NCI-H1694 (cell line): ENCODE measurements around the gene GRM4.
"Not testable (repeated sequence)": the region's sequence is repeated elsewhere in the genome, so short reads cannot be mapped to it uniquely, and the experiment has no call there.

Experiments
- DNase-seq: peaks from one replicate; lab custom pipeline; 2025; lab: John Stamatoyannopoulos, UW

GRM4 gene

DNA sequence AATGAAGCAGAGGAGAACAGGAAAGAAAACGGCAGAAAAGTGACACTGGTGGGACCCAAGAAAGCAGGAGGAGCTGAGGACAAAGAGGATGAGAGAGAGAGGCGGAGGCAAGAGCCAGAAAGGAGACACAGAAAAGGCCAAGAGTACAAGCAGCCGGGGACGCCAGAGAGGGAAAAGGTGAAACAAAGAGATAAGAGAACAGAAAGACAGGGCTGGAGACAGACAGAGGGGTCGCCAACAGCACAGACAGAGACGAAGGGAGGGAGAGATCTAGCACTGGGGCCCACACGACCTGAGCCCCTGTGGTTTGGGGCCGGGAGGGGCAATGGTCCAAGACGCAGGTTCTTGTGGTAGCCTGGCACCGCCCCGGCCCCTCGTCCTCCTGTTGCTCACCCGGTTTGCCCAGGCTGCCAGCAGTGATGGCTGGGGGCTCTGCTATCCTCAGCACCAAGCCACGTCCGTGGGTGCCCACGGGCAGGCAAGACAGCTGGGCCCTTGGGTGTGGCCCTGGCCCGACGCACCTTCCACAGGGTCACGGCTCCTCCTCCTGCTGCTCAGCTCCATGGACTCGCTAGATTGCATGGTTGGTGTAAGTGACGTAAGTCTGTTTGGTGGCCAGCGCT, 123.5 kb downstream of the GRM4 start:
- DNase-seq = no peak

DNA sequence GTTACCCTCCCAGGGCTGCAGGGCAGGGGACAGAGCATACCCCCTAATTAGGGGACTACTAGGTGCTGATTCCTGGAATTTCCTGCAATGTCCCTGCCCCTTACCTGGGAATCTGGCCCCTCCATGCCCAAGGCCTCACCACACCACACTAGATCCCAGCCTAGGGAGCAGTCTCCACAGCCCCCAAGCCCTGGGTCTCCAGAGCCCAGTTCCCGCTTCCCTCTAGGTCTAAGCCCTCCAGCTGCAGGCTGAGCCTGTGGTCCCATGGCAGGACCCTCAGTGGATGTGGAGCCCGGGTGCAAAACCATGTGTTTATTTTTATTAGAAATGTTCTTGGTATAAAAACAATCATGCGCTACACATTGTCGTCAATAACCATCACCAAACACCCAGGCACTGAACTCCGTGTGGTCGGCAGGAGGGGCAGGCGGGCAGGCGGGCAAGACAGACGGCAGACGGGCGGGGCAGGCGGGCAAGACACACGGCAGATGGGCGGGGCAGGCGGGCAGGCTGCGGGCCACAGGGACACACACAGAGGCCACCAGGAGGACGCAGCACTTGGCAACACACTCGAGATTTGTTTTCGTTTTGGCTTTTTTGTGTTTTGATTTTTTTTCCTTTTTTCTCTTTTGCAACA, 124.2 kb downstream of the GRM4 start:
- DNase-seq = no peak

GRCh38 chr6:34020807-34021553, 124.9 kb downstream of the GRM4 start:
- peak; percentile 62 for DNase-seq

- no peak for DNase-seq
These were observed 125.6 kb downstream of the GRM4 start for GRCh38 chr6:34020278-34020677.

- no peak for DNase-seq
These were observed 126.8 kb downstream of the GRM4 start for GRCh38 chr6:34018961-34019606.

DNA sequence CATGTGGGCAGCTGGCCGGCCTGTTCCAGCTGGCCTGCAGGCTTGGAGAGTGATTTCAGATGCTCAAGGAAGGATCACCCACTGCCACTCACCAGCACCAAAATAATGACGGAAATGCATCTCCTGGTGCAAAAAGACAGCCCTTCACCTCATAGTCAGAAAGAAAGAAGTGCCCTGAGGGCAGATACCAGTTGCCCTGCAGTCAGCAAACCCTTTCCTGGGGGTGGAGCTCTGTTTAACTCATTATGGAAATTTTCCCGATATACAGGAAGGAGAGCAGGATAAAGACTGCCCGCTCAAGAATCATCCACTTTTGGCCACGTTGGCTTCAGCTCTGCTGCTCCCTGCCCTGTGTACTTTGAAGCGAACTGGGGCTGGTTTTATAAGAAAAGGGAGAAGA, 127.9 kb downstream of the GRM4 start:
- DNase-seq = no peak

- DNase-seq = no peak
These were observed 128.6 kb downstream of the GRM4 start for GRCh38 chr6:34017106-34017805.

DNA sequence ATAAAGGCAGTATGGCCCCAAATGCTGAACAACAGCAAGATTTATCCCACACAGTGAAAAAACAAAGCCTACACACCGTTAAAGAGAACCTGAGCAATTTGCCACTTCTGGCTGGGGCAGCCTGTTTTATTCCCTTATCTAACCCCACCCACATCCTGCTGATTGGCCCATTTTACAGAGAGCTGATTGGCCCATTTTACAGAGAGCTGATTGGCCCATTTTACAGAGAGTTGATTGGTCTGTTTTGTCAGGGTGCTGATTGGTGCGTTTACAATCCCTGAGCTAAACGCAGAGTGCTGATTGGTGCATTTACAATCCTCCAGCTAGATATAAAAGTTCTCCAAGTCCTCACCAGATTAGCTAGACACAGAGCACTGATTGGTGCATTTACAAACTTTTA, 129.3 kb downstream of the GRM4 start:
- DNase-seq = not testable (repeated sequence)

DNA sequence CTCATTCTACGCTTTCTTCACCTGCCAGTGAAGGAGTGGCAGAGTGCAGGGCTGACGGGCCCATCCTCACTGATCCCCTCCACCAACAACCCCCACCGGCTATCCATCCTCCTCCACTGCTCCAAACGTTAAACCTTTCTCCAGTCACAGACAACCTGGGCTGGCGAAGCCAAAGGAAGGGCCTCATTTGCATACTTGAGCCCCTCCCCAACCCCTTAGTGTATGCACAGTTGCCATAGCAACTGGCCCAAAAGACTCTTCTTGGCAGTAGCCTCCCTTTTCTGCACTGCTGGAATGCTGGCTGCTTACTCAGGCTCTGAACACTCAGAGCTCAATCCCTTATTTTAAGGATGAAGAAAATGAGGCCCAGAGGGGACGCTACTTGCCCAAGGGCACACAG, 130.3 kb downstream of the GRM4 start:
- no peak for DNase-seq

DNA sequence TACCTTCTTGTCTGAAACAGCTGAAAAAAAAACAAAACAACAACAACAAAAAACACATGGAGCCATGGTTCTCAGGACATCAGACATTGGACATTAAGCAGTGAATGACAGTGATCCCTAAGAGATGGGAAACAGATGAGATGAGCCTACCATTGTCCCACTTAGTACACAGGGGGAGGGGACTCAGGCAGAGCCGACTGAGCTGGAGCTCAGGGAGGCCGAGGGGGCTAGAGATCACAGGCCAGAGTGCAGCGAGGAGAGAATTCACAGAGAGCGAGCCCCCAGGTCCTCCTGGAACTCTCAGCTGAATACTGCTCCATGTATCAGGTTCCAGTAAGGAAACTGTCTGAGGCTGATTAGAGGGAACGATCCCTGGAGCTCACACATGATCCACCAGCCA, 134.6 kb downstream of the GRM4 start:
- no peak for DNase-seq

DNA sequence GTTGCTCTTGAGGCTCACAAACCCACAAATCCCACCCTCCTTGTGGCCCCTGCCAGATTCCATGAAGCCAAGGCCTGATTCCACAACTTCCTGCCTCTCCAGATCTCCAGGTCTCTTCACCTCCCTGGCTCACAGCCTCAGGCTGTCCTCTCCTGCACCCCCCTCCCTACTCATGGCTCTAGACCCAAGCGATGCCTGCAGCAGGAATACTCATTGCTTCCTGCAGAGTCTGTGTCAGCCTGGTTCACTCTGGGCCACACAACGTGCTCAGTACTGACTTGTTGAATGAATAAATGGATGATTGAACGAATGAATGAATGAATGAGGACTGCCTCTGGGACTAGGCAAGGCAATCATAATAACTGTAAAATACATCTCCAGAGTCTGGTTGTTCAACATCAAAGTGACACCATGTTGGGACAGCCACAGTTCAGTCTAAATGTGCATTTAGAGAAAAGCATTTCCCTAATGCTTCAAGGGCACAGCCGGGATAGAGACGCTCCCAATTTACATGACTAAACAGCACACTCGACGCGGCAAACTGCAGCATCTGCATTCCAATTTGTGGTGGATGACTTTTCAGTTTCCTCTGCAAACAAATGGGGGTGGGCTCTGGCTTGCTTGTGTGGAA, 139.9 kb downstream of the GRM4 start:
- DNase-seq = no peak

DNA sequence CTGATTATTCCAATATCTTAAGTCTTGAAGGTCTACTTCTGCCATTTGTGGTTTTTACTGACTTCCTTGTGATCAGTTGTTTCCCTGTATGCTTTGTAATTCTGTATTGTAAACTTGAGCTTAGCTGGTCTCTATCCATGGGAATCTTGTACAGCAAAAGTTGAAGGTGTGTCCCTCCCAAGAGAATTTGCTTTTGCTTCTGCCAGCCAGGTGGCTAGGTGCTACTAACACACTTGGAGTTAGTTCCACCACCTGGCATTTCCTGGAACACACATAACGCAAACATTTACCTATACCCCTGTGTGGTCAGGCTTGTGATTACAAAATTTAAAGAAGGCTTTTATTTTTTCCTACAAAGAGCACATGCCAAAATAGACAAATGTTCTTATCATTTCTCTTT, 141.2 kb downstream of the GRM4 start:
- DNase-seq = no peak

- DNase-seq = no peak
These were observed 141.9 kb downstream of the GRM4 start for GRCh38 chr6:34003962-34004361.

DNA sequence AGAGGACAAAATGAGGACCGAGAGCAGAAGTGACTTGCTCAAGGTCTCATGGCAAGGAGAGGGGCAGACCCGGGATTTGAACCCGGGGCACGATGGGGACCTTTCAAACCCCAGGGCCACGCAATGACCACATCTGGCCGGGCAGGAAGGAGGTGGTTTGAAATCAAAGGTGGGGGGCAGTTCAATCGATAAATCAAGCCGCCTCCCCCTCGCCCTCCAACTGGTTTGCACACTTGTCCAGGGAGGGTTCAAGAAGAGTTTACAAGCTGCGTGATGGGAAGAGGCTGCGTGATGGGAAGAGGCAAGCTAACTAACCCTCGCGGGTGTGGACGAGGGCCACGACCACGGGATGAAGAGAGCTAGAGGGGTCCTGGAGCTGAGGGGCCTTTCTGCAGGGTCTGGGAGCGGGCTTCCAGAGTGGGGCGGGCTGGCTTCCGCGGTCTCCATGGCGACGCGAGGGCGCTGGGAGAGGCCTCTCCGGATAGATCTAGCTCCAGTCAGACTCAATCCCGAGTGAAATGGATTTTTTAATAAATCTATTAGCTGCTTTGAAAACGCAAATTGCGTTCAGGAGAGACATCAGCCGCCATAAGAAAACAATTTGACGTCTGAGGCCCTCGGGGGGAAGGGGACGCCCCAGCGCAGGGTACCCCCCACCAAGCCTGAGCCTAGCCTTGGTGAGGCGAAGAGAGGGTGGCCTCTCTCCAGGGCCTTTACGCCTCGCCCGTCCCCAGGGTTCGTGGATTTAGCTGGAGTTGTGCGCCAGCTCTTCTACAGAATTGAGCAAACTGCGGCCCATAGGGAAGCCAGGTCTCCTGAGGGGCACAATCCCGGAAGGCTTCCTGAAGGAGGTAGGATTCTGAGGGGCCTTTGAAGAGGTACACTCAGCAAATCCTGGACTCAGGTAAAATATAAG, 143.9 kb downstream of the GRM4 start:
- no peak for DNase-seq

GRCh38 chr6:34000281-34000680, 145.6 kb downstream of the GRM4 start:
- DNase-seq = no peak

GRCh38 chr6:33999567-33999966, 146.3 kb downstream of the GRM4 start:
- DNase-seq = no peak

GRCh38 chr6:33998660-33999059, 147.2 kb downstream of the GRM4 start:
- no peak for DNase-seq

GRCh38 chr6:33997265-33997664, 148.6 kb downstream of the GRM4 start:
- DNase-seq = no peak

- no peak for DNase-seq
These were observed 149.8 kb downstream of the GRM4 start for GRCh38 chr6:33996120-33996475.

- no peak for DNase-seq
These were observed 150.4 kb downstream of the GRM4 start for GRCh38 chr6:33995309-33996119.
